Osteocyte (in vitro differentiated cells): ENCODE data around the gene GAK. TPM values are rescaled to one million over a fixed set of nuclear protein-coding genes. Genes with fewer than 3 reads are reported as not detected.
A peak's percentile ranks its signal among the peaks of the same experiment; 100 is the strongest.

Source experiments
- DNase-seq: peaks from one replicate; pipeline ENCODE4 v3.0.0; 2021; ENCODE audit warnings: mixed read lengths; ENCODE audit not compliant: unreplicated experiment; ENCODE audit errors: extremely low spot score
- H3K27ac Mint-ChIP-seq: one replicate; pipeline ENCODE4 v1.8.0; 2021; ENCODE audit warnings: mild to moderate bottlenecking, mixed read lengths; ENCODE audit not compliant: unreplicated experiment
- H3K27me3 Mint-ChIP-seq: one replicate; pipeline ENCODE4 v1.8.0; 2021; ENCODE audit warnings: mixed read lengths; ENCODE audit not compliant: unreplicated experiment
- H3K36me3 Mint-ChIP-seq: one replicate; pipeline ENCODE4 v1.8.0; 2021; ENCODE audit warnings: mixed read lengths; ENCODE audit not compliant: unreplicated experiment
- H3K4me1 Mint-ChIP-seq: one replicate; pipeline ENCODE4 v1.8.0; 2021; ENCODE audit warnings: mixed read lengths; ENCODE audit not compliant: unreplicated experiment
- H3K4me3 Mint-ChIP-seq: one replicate; pipeline ENCODE4 v1.8.0; 2021; ENCODE audit warnings: mild to moderate bottlenecking, moderate library complexity, mixed read lengths; ENCODE audit not compliant: unreplicated experiment
- H3K9me3 Mint-ChIP-seq: one replicate; pipeline ENCODE4 v1.8.0; 2021; ENCODE audit warnings: mixed read lengths; ENCODE audit not compliant: unreplicated experiment
- CTCF ChIP-seq: fragments of 200-600 bp; sonication (generic); IDR thresholded peaks from 2 replicates; pipeline ENCODE4 v1.5.0; 2021; ENCODE audit warnings: antibody characterized with exemption, mild to moderate bottlenecking, moderate library complexity
- total RNA-seq: library from RNA; stranded (reverse); gene quantifications from 2 replicates; pipeline ENCODE4 v1.2.1, GENCODE V29; 2021

Gene GAK
- total RNA-seq, 1 donor from 2014 or later = 93.8 TPM

- H3K9me3 Mint-ChIP-seq = no peaks in the 10 kb centered on the region
- H3K4me1 Mint-ChIP-seq = peaks cover 5% of the 10 kb centered on the region
- no peak overlapping the region for H3K4me3 Mint-ChIP-seq
- H3K27me3 Mint-ChIP-seq = no peaks in the 10 kb centered on the region
- peaks cover 23% of the 10 kb centered on the region for H3K36me3 Mint-ChIP-seq
- no peak for TF ChIP-seq CTCF
- DNase-seq = no peak
- no peak overlapping the region for H3K27ac Mint-ChIP-seq
These were observed 82.5 kb downstream of the GAK start for GRCh38 chr4:849478-850175.

GRCh38 chr4:848803-849477 lies 83.2 kb downstream of the GAK start:
- H3K36me3 Mint-ChIP-seq = peaks cover 20% of the 10 kb centered on the region
- no peaks in the 10 kb centered on the region for H3K9me3 Mint-ChIP-seq
- no peak overlapping the region for H3K4me3 Mint-ChIP-seq
- no peak for DNase-seq
- no peaks in the 10 kb centered on the region for H3K27me3 Mint-ChIP-seq
- H3K4me1 Mint-ChIP-seq = peaks cover 5% of the 10 kb centered on the region
- no peak overlapping the region for H3K27ac Mint-ChIP-seq
- no peak for TF ChIP-seq CTCF

GRCh38 chr4:848307-848691 lies 83.8 kb downstream of the GAK start:
- no peaks in the 10 kb centered on the region for H3K27me3 Mint-ChIP-seq

GRCh38 chr4:845836-846251 lies 86.3 kb downstream of the GAK start:
- H3K27ac Mint-ChIP-seq = peak overlapping the region; percentile 58
- DNase-seq = no peak
- H3K4me1 Mint-ChIP-seq = peaks cover 5% of the 10 kb centered on the region

More at GRCh38 chr4:848307-848691, 83.8 kb downstream of the GAK start:
- Mint-ChIP-seq H3K27ac (no peak overlapping the region), H3K9me3 (no peaks in the 10 kb centered on the region), H3K4me1 (peaks cover 5% of the 10 kb centered on the region), H3K36me3 (peaks cover 19% of the 10 kb centered on the region), H3K4me3 (no peak overlapping the region)
- no peak for TF ChIP-seq CTCF
- no peak for DNase-seq

More at GRCh38 chr4:845836-846251, 86.3 kb downstream of the GAK start:
- Mint-ChIP-seq H3K4me3 (no peak overlapping the region), H3K36me3 (peaks cover 18% of the 10 kb centered on the region), H3K9me3 (peaks cover 6% of the 10 kb centered on the region), H3K27me3 (no peaks in the 10 kb centered on the region)
- TF ChIP-seq CTCF = no peak
